Coronary artery (tissue), 2 donors: ENCODE measurements around the gene SMR3B.

Source experiments
- DNase-seq: peaks from one replicate; pipeline ENCODE4 v3.0.0-alpha.2; 2017; ENCODE audit warnings: low spot score
- H3K27ac ChIP-seq, 2 donors: fragments of 200-600 bp; sonication (generic); one replicate each; pipeline ENCODE4 v1.5.1; 2016 to 2019
- H3K4me3 ChIP-seq: fragments of 200-600 bp; sonication (generic); 2 replicates; pipeline ENCODE4 v1.5.1; 2016; ENCODE audit warnings: mild to moderate bottlenecking, moderate library complexity
- TF ChIP-seq, protein P1 (sequence below): fragments of 200-600 bp; sonication (generic); IDR thresholded peaks from one replicate; pipeline ENCODE4 v1.5.1; 2019; ENCODE audit warnings: antibody characterized with exemption

The SMR3B gene

DNA sequence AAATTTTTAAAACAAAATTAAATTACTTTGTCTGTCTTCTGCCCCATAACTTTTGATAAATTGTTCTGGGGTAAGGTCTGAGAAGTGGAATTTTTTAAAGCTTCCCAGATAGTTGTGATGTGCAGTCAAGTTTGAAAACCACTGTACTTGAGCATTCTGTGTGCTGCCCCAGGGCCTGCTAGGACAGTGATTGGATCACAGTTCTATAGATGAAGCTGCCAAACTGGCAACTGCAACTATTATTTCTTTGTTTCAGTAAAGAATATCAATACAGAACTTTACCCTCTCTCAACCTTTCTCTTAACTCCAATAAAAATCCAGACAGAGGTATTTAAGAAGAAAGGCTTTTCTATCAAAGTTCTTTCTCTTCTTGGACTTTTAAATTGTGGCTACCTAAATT, 14.6 kb downstream of the SMR3B start, which contains the start of gene OPRPN:
TSS of gene OPRPN (plus strand) at position 361 of the 400 bp plus-strand sequence. CDS start 1,346 bp downstream, outside the sequence.
- Histone ChIP-seq H3K4me3 (no peak within 1 kb of the TSS), H3K27ac (no peak within 1 kb of the TSS)
- TF ChIP-seq, protein P1, sequence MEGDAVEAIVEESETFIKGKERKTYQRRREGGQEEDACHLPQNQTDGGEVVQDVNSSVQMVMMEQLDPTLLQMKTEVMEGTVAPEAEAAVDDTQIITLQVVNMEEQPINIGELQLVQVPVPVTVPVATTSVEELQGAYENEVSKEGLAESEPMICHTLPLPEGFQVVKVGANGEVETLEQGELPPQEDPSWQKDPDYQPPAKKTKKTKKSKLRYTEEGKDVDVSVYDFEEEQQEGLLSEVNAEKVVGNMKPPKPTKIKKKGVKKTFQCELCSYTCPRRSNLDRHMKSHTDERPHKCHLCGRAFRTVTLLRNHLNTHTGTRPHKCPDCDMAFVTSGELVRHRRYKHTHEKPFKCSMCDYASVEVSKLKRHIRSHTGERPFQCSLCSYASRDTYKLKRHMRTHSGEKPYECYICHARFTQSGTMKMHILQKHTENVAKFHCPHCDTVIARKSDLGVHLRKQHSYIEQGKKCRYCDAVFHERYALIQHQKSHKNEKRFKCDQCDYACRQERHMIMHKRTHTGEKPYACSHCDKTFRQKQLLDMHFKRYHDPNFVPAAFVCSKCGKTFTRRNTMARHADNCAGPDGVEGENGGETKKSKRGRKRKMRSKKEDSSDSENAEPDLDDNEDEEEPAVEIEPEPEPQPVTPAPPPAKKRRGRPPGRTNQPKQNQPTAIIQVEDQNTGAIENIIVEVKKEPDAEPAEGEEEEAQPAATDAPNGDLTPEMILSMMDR, result no peak
- DNase-seq, result no peak

DNA sequence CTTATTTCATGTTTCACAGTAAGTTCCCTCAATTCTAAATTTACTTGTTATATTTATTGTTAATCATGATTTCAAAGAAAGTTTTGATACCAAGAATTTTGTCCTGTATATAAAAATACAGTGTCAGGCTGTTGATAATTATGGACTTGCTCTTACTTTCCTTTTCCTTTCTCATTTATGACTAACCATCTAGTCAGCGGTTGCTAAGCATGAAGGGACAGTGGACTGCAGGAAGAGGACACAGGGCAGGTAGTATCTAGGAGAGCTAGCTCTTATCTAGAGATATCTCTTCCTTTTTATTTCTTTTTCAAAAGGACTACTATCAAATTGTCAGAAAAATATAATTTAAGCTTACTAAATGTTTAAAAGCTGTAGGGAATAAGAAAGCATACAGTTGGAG, 16.4 kb downstream of the SMR3B start:
- TF ChIP-seq, protein P1, result no peak
- no peak overlapping the region for H3K4me3 ChIP-seq
- no peak for DNase-seq
- H3K27ac ChIP-seq, result no peak overlapping the region

DNA sequence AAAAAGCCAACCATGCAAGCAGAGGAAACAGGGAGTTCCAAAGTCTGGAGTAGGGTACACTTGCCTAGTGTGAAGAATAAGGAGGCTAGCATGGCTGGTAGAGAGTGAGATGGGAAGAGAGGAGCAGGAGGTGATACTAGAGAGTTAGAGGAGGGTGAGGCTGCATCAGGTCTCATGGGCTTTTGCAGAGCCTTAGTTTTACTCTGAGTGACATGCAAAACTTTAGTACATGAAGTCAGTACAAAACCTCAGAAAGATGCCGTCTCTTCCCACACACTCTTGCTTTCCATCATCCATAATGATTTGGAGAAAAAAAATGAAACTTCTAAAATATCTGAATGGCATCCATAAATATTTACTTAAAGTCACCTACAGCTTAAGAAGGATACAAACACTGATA, 19.8 kb downstream of the SMR3B start:
- no peak overlapping the region for H3K4me3 ChIP-seq
- TF ChIP-seq, protein P1, result no peak

DNA sequence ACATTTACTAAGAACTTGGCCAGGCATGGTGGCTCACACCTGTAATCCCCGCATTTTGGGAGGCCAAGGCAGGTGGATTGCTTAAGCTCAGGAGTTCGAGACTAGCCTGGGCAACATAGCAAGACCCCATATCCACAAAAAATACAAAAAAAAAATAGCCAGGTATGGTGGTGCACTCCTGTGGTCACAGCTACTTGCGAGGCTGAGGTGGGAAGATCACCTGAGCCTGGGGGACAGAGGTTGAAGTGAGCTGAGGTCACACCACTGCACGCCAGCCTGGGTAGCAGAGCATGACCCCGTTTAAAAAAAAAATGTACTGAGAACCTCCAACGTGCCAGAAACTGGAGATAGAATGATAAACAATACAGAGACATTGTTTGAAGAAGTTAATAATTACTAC, 22.8 kb downstream of the SMR3B start:
- Histone ChIP-seq H3K27ac (no peak overlapping the region), H3K4me3 (no peak overlapping the region)
- TF ChIP-seq, protein P1, result no peak
- no peak for DNase-seq

More for the DNA sequence above, 19.8 kb downstream of the SMR3B start:
- no peak overlapping the region for H3K27ac ChIP-seq
- no peak for DNase-seq

DNA sequence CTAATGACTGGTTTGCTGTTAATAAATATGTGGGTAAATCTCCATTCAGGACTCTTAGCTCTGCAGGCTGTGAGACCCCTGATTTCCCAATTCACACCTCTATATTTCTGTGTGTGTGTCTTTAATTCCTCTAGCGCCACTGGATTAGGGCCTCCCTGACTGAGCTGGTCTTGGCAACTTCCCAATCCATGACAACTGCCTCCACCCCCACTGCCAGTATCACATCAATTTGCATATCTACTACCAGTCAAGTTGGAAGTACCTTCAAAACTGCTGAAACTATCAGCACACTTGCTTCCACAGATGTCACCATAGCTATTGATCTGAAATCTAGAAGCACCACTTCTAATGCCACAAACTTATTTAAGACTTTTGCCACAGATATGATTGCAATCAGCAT, 42.4 kb downstream of the SMR3B start:
- no peak for DNase-seq
- no peak overlapping the region for H3K27ac ChIP-seq
- TF ChIP-seq, protein P1, result no peak
- H3K4me3 ChIP-seq, result no peak overlapping the region

DNA sequence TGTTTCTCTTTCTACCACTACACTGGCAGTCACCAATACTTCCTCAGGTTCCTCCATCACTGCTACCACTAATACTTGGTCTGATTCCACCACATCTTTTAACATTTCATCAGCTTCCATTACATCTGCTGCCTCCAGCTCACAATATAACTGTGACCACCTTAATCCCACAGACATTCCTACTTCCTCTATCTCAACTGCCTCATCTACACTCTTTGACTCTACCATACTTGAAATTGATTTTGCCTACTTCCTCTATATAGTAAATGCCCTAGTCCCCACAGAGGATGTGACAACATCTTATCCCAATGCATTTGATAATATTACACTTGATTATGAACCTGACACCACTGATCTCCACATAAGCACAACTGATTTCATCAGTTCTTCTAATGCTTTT, 43.9 kb downstream of the SMR3B start:
- Histone ChIP-seq H3K4me3 (no peak overlapping the region), H3K27ac (no peak overlapping the region)
- no peak for DNase-seq
- TF ChIP-seq, protein P1, result no peak

DNA sequence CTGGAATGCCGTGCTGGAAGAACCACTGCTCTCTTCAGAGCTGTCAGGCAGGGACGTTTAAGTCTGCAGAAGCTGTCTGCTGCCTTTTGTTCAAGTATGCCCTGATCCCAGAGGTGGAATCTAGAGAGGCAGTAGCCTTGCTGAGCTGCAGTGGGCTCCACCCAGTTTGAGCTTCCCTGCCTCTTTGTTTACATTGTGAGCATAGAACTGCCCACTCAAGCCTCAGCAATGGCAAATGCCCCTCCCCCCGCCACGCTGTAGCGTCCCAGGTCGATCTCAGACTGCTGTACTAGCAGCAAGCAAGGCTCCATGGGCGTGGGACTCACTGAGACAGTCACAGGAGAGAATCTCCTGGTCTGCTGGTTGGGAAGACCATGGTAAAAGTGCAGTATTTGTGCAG, 54.3 kb downstream of the SMR3B start:
- DNase-seq, result no peak
- Histone ChIP-seq H3K4me3 (no peak overlapping the region), H3K27ac (no peak overlapping the region)
- TF ChIP-seq, protein P1, result no peak
